HG03039 (cell line): ENCODE measurements around the gene OR2AE1.

Experiments
- ATAC-seq: cut with Tn5 transposase; IDR thresholded peaks from one replicate; pipeline ENCODE4 v1.9.1; 2021; ENCODE audit warnings: mild to moderate bottlenecking, moderate library complexity; ENCODE audit not compliant: unreplicated experiment

The OR2AE1 gene

GRCh38 chr7:99860281-99861127 lies 16.3 kb downstream of the OR2AE1 start:
- ATAC-seq, result no peak

DNA sequence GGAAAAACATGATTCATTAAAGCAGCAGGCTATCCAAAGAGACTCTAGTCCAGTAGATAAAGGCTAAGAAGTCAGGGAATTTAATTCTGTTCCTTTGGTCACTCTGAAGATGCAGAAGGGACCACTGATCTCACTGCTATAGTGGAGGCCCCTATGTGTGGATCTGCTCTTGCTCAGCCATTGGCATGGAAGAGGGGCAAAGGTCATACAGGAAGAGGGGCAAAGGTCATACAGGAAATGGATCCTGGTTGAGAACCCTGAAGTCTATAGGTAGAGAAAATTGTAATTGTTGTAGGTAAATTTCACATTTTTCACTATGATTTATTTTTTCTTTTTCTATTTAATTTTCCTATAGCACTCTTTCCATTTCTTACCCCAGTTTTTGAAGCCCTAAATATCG lies 21.6 kb downstream of the OR2AE1 start:
- no peak for ATAC-seq

DNA sequence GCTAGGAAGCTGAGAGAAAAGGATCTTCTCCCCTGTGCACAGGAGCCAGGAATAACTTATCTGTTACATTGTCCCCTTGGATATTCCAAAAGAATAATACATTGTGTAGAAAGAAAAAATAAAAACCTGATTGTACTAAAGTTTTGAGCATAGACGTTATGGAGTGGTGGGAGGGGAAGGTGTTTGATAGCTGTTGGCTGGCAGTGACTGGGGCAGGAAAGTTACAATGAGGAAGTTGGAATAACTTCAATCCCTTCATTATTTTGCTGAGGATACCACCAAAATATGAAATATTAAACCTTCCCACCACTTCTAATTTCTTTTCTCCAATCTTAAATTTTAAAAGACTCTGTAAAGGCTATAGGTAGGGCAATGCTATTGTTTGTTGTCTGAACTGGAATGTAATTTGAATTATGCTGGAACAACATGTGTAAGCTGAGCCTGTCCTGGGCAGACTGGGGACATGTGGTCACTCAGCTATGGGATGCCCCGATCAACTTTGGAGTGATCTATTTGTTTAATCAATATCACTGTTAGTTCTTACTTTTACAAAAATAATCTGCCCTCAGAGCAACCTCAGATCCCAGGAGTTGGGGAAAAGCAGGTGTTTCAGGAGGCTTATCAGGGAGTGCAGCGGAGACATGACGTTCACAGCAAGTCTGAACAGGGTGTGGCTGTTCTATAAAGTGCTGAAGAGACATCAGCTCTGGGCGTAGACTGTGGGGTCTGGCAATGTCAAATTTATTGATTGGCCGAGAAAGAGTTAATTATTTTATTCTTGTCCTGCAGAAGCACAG lies 28.2 kb downstream of the OR2AE1 start:
- ATAC-seq, result no peak

DNA sequence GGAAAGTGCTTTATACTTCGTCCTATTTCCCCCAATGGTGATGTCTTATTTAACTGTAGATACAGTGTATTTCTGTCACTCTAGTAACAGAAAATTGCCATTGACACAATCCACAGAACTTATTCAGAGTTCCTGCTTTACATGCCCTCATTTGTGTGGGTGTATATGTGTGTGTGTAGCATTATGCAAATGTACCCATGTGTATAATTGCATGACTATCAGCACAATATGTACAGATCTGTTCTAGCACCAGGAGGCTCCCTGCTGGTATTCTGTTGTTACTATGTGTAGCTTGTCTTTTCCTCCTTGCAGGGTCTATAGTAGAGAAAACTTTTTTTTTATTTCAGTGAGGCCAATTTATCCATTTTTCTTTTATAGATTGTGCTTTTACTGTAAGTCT lies 32.5 kb downstream of the OR2AE1 start:
- ATAC-seq, result no peak

GRCh38 chr7:99843808-99844207 lies 33.0 kb downstream of the OR2AE1 start:
- no peak for ATAC-seq

GRCh38 chr7:99842926-99843325 lies 33.9 kb downstream of the OR2AE1 start:
- no peak for ATAC-seq

DNA sequence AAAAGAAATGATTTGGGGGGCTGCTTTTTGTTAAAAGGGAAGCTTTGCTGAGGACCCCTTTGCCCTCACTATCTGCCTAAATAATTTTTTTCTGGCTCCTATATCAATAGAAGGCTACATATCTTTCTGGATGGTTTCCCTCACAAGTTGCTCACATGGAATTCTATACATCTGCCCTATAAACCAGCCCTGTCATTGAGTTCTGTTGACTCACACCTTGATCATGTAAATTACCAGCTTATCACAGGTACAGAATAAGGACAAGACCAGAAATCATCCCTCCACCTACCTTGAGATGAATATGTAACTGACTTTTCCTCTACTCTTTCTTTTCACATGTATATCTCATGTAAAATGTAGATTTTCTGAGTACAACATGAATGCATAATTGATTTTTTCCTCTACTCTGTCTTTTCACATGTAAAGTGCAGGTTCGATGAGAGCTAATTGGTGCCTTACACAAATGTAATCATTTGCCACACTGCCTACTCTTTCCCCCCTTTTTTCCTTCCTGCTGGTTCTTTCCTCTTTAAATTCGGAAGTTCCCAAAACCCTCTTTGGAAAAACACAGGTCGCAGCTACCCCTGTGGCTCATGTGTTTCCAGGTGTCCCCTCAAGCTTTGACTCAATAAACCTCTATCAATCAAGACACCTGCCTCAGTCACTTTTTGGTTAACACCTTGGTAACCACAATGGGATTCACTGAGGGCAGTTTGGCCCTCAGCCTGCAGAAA lies 36.5 kb downstream of the OR2AE1 start:
- no peak for ATAC-seq

DNA sequence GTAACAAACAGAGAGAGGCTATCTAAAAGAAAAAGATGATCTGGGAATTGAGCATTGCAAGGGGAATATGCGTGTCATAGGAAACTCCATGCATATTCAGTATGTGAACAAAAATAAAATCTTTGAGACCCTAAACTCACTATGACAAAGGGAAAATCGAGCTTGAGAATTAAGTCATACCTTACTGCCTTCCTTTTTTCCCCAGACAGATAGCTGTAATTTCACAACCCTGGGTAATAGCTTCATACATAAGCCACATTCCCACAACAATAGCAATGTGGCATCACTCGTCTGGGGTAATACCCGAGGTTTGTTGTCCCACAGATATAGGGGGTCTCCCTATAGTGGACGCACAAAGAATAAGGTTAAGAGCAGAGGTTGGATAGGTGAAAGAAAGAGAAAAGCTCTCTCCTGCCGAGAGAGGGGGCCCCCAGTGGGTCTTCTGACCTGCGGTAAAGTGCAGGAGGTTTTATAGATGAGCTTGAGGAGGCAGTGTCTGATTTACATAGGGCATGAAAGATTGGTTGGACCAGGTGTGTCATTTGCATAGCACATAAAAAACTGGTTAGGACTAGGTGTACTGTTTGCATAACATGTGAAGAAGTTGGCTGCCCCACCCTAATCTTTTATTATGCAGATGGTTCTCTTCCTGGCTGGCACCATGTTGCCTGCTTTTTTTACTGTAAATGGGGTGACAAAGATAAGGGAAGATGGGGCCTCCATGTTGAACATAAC lies 37.4 kb downstream of the OR2AE1 start:
- no peak for ATAC-seq

- ATAC-seq, result no peak
Observed at GRCh38 chr7:99837649-99838361, 39.0 kb downstream of the OR2AE1 start.

DNA sequence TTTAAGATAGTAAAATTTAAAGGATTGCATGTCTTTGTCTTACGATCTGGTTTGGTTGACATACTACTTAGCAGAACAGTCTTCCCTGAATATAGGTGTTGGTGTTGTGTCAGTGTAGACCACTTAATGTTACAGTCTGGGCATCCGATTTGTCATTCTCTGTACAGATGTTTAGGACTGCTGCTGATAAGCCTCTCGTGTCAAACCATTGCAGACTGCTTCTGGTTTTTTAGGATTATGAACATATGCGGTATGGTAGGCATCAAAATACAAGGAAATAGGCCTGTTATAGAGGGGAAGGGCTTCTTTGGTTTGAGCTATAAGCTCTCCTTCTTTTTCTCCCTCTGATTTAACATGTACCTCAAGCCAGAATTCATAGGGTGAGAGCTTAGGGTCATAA lies 41.6 kb downstream of the OR2AE1 start:
- ATAC-seq, result no peak

DNA sequence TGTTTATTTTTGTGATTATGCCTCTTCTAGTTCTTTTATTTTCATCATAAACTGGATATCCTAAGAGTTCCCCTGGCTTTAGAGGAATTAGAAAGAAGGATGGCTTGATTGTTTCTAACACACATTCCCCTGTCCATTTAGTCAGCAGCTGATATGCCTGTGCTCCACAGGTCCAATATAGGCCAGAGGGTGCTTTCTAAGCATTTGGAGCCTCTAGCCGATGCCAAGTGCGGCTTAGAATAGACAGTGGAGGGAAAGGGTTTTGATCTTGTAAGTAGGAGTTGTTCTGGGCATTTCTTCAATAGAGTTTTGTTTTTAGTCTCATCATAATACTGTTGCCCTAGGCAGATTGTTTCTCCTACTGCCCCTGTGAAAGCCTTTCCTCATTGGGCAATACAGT lies 42.5 kb downstream of the OR2AE1 start:
- ATAC-seq, result no peak

DNA sequence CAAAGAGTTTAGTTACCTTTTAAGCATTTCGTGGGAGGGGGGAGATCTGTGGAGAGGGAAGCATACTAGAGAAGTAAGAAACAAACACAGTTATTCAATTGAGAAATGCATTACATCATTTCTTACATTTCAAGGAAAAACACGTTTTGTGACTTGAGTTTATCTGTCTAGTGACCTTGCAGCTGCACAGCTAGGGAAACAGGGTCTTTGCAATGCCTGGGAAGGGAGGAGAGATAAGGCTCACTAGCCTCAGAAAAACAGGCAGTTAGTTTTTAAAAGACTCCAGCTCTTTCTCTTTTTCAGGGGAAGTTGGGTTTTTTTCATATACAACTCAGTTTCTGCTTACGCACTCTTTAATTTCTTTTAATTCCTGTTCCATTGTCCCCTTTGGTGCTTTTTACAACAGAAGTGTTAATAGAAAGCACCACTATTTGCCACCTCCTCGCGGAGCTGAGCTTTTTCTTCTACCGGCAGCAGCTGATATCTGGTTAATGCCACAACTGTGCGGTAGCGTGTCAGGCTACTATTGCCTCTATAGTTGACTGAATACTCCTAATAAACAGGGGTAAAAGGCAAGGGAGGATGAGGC lies 43.5 kb downstream of the OR2AE1 start:
- no peak for ATAC-seq

GRCh38 chr7:99831595-99831994 lies 45.2 kb downstream of the OR2AE1 start:
- ATAC-seq, result no peak

- no peak for ATAC-seq
Observed at GRCh38 chr7:99829524-99830160, 47.2 kb downstream of the OR2AE1 start.

- no peak for ATAC-seq
Observed at GRCh38 chr7:99828811-99829210, 48.0 kb downstream of the OR2AE1 start.

GRCh38 chr7:99827040-99827778 lies 49.6 kb downstream of the OR2AE1 start:
- no peak for ATAC-seq
